Type B pancreatic cell (in vitro differentiated cells): ENCODE data around the gene B4GALT3. TPM values are rescaled to one million over a fixed set of nuclear protein-coding genes. Genes with fewer than 3 reads are reported as not detected.
A peak's percentile ranks its signal among the peaks of the same experiment; 100 is the strongest.

Experiments used
- DNase-seq: peaks from one replicate; pipeline ENCODE4 v3.0.0; 2021; ENCODE audit warnings: mixed read lengths; ENCODE audit not compliant: unreplicated experiment; ENCODE audit errors: extremely low spot score
- H3K27ac Mint-ChIP-seq: 2 replicates; pipeline ENCODE4 v1.8.0; 2021; ENCODE audit warnings: mild to moderate bottlenecking, mixed read lengths
- H3K27me3 Mint-ChIP-seq: 2 replicates; pipeline ENCODE4 v1.8.0; 2021; ENCODE audit warnings: mixed read lengths
- H3K36me3 Mint-ChIP-seq: 2 replicates; pipeline ENCODE4 v1.8.0; 2021; ENCODE audit warnings: mixed read lengths
- H3K4me1 Mint-ChIP-seq: one replicate; pipeline ENCODE4 v1.8.0; 2021; ENCODE audit warnings: mixed read lengths; ENCODE audit not compliant: unreplicated experiment
- H3K4me3 Mint-ChIP-seq: 2 replicates; pipeline ENCODE4 v1.8.0; 2021; ENCODE audit warnings: mild to moderate bottlenecking, mixed read lengths
- H3K9me3 Mint-ChIP-seq: 2 replicates; pipeline ENCODE4 v1.8.0; 2021; ENCODE audit warnings: mixed read lengths
- CTCF ChIP-seq: fragments of 200-600 bp; sonication (generic); conservative IDR thresholded peaks from 2 replicates; pipeline ENCODE4 v1.5.0; 2021; ENCODE audit warnings: antibody characterized with exemption, mild to moderate bottlenecking
- total RNA-seq: library from RNA; stranded (reverse); gene quantifications from 2 replicates; pipeline ENCODE4 v1.2.1, GENCODE V29; 2021; ENCODE audit warnings: low replicate concordance

B4GALT3 gene
- total RNA-seq, 1 donor from 2014 or later, result 42.4 TPM

GRCh38 chr1:161172349-161172748, 5.0 kb downstream of the B4GALT3 start:
- Mint-ChIP-seq H3K36me3 (peaks cover 21% of the 10 kb centered on the region), H3K27me3 (no peaks in the 10 kb centered on the region), H3K27ac (peak overlapping the region; percentile 43), H3K9me3 (no peaks in the 10 kb centered on the region), H3K4me3 (no peak overlapping the region), H3K4me1 (peaks cover 18% of the 10 kb centered on the region)
- no peak for DNase-seq
- TF ChIP-seq CTCF, result no peak

- no peak overlapping the region for H3K4me3 Mint-ChIP-seq
- H3K27me3 Mint-ChIP-seq, result no peaks in the 10 kb centered on the region
- no peak for TF ChIP-seq CTCF
- no peak overlapping the region for H3K27ac Mint-ChIP-seq
- H3K36me3 Mint-ChIP-seq, result peaks cover 18% of the 10 kb centered on the region
- H3K4me1 Mint-ChIP-seq, result peaks cover 15% of the 10 kb centered on the region
- DNase-seq, result no peak
- no peaks in the 10 kb centered on the region for H3K9me3 Mint-ChIP-seq
These were observed 5.6 kb downstream of the B4GALT3 start for GRCh38 chr1:161171696-161172095.

- Mint-ChIP-seq H3K4me3 (no peak overlapping the region), H3K27ac (no peak overlapping the region), H3K4me1 (peaks cover 11% of the 10 kb centered on the region), H3K27me3 (no peaks in the 10 kb centered on the region), H3K36me3 (peaks cover 18% of the 10 kb centered on the region), H3K9me3 (no peaks in the 10 kb centered on the region)
- no peak for DNase-seq
- TF ChIP-seq CTCF, result no peak
These were observed 6.1 kb downstream of the B4GALT3 start for GRCh38 chr1:161171191-161171590.

GRCh38 chr1:161168906-161169305, 8.4 kb downstream of the B4GALT3 start:
- H3K4me3 Mint-ChIP-seq, result peak overlapping the region; percentile 97
- peaks cover 13% of the 10 kb centered on the region for H3K36me3 Mint-ChIP-seq
- H3K27ac Mint-ChIP-seq, result no peak overlapping the region
- no peak for DNase-seq
- no peaks in the 10 kb centered on the region for H3K27me3 Mint-ChIP-seq
- H3K4me1 Mint-ChIP-seq, result peaks cover 5% of the 10 kb centered on the region
- H3K9me3 Mint-ChIP-seq, result no peaks in the 10 kb centered on the region
- no peak for TF ChIP-seq CTCF

- H3K9me3 Mint-ChIP-seq, result no peaks in the 10 kb centered on the region
- peak overlapping the region; percentile 99 for H3K27ac Mint-ChIP-seq
- H3K36me3 Mint-ChIP-seq, result peaks cover 13% of the 10 kb centered on the region
- no peaks in the 10 kb centered on the region for H3K27me3 Mint-ChIP-seq
- TF ChIP-seq CTCF, result no peak
- peaks cover 13% of the 10 kb centered on the region for H3K4me1 Mint-ChIP-seq
- peak overlapping the region; percentile 97 for H3K4me3 Mint-ChIP-seq
- DNase-seq, result no peak
These were observed 10.4 kb downstream of the B4GALT3 start for GRCh38 chr1:161166669-161167548.
